ENCODE results near the gene SLC27A5. TPM values are rescaled to one million over a fixed set of nuclear protein-coding genes. Genes with fewer than 3 reads are reported as not detected.

Gene SLC27A5
- total RNA-seq, 1 donor: 3.0 TPM

GRCh38 chr19:58469241-58470013, 42.4 kb downstream of the SLC27A5 start:
- TF ChIP-seq CTCF (IDR thresholded peaks at IDR 0.05; ENCODE audit: insufficient read depth, low read depth, low read length): no peak
- no peak for DNase-seq (ENCODE audit: low read depth)
- H3K4me3 ChIP-seq (ENCODE audit: low read depth, low read length): no peak overlapping the region

- TF ChIP-seq CTCF (IDR thresholded peaks at IDR 0.05; ENCODE audit: insufficient read depth, low read depth, low read length): no peak
- DNase-seq (ENCODE audit: low read depth): no peak
- no peak overlapping the region for H3K4me3 ChIP-seq (ENCODE audit: low read depth, low read length)
Measured at GRCh38 chr19:58468216-58468839, 43.5 kb downstream of the SLC27A5 start.

- H3K4me3 ChIP-seq (ENCODE audit: low read depth, low read length): peak within 1 kb of the TSS; percentile 80
- TF ChIP-seq CTCF (IDR thresholded peaks at IDR 0.05; ENCODE audit: insufficient read depth, low read depth, low read length): no peak
- peak; percentile 96 for DNase-seq (ENCODE audit: low read depth)
Measured at GRCh38 chr19:58466760-58467589, 44.8 kb downstream of the SLC27A5 start, which contains the start of gene ZNF324. Gene ZNF324, plus strand, starts transcription at chr19:58467080. Its CDS starts 2,106 bp downstream, at chr19:58469186.

GRCh38 chr19:58466089-58466759, 45.6 kb downstream of the SLC27A5 start:
- no peak for DNase-seq (ENCODE audit: low read depth)
- peak overlapping the region; percentile 80 for H3K4me3 ChIP-seq (ENCODE audit: low read depth, low read length)
- TF ChIP-seq CTCF (IDR thresholded peaks at IDR 0.05; ENCODE audit: insufficient read depth, low read depth, low read length): no peak

- TF ChIP-seq CTCF (IDR thresholded peaks at IDR 0.05; ENCODE audit: insufficient read depth, low read depth, low read length): no peak
Measured at GRCh38 chr19:58460039-58460438, 51.8 kb downstream of the SLC27A5 start.

GRCh38 chr19:58456111-58456510, 55.7 kb downstream of the SLC27A5 start:
- DNase-seq (ENCODE audit: low read depth): no peak
- H3K4me3 ChIP-seq (ENCODE audit: low read depth, low read length): no peak overlapping the region

More at GRCh38 chr19:58460039-58460438, 51.8 kb downstream of the SLC27A5 start:
- no peak for DNase-seq (ENCODE audit: low read depth)
- H3K4me3 ChIP-seq (ENCODE audit: low read depth, low read length): no peak overlapping the region

More at GRCh38 chr19:58456111-58456510, 55.7 kb downstream of the SLC27A5 start:
- TF ChIP-seq CTCF (IDR thresholded peaks at IDR 0.05; ENCODE audit: insufficient read depth, low read depth, low read length): no peak

All from fibroblast of villous mesenchyme (primary cell).